Hematopoietic multipotent progenitor cell treated with erythropoietin and hydrocortisone succinate and interleukin-3 and kit ligand, for 17 days (in vitro differentiated cells): ENCODE data around the gene AEBP1.

Source experiments
- DNase-seq: peaks from one replicate; pipeline ENCODE4 v3.0.0-alpha.2; 2015; ENCODE audit warnings: low spot score

Gene AEBP1

GRCh38 chr7:44104860-44105771 is 971 bp downstream of the AEBP1 start:
- no peak for DNase-seq

GRCh38 chr7:44105832-44106231 is 1.7 kb downstream of the AEBP1 start:
- DNase-seq = no peak

DNA sequence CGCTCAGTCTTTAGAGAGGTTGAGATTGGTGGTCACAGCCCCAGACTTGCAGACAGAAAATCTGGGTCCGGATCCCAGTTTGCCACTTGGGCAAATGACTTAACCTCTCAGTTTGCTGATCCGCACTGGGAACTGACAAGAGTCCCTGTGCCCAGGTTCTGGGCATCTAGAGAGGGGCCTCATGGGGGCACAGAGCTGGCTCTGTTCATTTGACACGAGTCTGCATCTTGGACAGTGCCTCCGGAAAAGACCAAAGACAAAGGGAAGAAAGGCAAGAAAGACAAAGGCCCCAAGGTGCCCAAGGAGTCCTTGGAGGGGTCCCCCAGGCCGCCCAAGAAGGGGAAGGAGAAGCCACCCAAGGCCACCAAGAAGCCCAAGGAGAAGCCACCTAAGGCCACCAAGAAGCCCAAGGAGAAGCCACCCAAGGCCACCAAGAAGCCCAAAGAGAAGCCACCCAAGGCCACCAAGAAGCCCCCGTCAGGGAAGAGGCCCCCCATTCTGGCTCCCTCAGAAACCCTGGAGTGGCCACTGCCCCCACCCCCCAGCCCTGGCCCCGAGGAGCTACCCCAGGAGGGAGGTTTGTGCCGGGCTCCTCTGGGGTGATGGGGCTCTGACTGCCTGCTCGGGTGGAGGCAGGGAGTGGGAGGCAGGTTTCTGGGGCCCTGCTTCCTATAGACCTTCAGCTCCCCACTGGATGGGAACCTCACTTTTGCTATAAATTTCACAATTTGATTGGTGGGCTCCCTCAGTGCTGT is 2.3 kb downstream of the AEBP1 start:
- no peak for DNase-seq

- no peak for DNase-seq
These were observed 3.2 kb downstream of the AEBP1 start for GRCh38 chr7:44107116-44107960.

- DNase-seq = no peak
These were observed 4.0 kb downstream of the AEBP1 start for GRCh38 chr7:44107961-44108767.

DNA sequence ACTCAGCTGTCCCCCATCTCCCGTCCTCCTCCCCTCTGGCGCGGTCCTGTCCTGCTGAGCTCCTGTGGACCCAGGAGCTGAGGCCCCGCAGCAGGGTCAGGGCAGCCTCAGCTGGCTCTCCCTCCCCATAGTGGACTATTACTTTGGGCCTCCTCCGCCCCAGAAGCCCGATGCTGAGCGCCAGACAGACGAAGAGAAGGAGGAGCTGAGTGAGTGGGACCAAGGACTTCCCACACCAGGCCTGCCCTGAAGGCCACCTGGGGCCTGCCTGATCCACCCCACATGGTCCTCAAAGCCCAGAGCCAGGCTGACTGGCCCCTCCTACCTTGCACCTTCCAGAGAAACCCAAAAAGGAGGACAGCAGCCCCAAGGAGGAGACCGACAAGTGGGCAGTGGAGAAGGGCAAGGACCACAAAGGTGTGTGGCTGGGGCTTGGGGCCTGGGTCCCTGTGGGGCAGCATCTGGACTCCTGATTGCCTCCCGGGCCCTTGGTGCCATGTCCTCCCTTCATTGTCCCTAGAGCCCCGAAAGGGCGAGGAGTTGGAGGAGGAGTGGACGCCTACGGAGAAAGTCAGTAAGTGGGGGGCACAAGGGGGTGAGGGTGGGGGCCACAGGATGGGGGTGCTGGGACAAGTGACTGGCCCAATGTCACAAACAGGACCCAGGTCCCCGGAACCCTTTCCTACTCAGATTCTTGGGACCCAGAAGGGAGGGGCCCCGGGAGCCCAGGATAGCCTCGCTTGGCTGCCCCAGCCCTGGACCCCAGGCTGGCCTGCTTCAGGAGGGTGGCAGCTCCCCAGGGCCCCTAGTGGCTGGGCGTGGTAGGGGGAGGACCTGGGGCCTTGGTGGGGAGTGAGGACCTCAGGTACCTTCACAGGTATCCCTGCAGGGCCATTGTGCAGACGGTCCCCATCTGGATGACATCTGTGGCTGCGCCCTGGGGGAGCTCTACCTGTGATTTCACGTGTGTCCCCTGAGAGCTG is 4.9 kb downstream of the AEBP1 start:
- DNase-seq = no peak

DNA sequence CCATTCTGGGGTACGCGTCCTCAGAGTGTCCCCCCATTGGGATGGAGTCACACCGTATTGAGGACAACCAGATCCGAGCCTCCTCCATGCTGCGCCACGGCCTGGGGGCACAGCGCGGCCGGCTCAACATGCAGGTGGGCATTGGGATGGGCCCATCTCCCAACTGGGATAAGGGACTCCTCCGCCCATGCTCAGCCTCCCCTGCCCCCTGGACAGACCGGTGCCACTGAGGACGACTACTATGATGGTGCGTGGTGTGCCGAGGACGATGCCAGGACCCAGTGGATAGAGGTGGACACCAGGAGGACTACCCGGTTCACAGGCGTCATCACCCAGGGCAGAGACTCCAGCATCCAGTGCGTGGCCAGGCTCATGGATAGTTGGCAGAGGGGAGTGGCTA is 5.8 kb downstream of the AEBP1 start:
- no peak for DNase-seq

DNA sequence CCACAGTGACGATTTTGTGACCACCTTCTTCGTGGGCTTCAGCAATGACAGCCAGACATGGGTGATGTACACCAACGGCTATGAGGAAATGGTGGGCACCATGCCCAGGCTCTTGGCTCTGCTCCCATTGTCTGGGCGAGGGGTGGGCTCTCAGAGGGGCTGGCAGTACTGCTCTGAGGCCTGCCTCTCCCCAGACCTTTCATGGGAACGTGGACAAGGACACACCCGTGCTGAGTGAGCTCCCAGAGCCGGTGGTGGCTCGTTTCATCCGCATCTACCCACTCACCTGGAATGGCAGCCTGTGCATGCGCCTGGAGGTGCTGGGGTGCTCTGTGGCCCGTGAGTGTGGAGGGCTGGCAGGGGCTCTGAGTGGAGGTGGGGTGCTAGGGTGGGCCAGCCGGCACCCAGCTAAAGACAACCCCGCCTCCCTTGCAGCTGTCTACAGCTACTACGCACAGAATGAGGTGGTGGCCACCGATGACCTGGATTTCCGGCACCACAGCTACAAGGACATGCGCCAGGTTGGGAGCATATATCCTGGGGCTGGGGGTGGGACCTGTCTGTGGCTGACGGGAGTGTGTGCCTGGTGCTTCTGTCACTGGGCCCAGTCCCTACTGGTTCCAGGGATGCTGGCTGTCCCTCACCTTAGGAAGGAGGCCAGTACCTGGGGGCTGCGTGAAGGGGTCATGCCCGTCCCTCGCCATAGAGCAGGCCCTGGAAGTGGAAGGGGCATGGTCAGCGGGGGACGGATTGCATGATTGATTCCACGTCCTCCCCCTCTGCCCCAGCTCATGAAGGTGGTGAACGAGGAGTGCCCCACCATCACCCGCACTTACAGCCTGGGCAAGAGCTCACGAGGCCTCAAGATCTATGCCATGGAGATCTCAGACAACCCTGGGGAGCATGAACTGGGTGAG is 6.8 kb downstream of the AEBP1 start:
- no peak for DNase-seq

- no peak for DNase-seq
These were observed 7.6 kb downstream of the AEBP1 start for GRCh38 chr7:44111761-44112160.

DNA sequence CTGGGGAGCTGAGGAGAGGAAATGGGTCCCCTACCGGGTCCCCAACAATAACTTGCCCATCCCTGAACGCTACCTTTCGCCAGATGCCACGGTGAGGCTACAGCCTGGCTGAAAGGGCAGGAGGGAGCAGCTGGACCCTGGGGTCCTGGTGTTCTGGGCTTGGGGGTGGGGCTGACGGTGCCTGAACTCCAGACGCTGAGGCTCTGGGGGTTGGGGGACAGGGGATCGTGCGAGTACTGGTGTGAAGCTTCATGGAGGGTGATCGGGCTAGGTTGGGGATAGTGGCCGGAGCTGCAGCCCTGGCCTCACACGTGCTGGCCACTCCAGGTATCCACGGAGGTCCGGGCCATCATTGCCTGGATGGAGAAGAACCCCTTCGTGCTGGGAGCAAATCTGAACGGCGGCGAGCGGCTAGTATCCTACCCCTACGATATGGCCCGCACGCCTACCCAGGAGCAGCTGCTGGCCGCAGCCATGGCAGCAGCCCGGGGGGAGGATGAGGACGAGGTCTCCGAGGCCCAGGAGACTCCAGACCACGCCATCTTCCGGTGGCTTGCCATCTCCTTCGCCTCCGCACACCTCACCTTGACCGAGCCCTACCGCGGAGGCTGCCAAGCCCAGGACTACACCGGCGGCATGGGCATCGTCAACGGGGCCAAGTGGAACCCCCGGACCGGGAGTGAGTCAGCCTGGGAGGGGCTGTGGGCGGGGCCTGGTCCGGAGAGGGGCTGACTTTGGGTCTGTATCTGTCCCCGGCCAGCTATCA is 8.3 kb downstream of the AEBP1 start:
- DNase-seq = no peak

GRCh38 chr7:44112997-44113763 is 9.0 kb downstream of the AEBP1 start:
- DNase-seq = no peak

DNA sequence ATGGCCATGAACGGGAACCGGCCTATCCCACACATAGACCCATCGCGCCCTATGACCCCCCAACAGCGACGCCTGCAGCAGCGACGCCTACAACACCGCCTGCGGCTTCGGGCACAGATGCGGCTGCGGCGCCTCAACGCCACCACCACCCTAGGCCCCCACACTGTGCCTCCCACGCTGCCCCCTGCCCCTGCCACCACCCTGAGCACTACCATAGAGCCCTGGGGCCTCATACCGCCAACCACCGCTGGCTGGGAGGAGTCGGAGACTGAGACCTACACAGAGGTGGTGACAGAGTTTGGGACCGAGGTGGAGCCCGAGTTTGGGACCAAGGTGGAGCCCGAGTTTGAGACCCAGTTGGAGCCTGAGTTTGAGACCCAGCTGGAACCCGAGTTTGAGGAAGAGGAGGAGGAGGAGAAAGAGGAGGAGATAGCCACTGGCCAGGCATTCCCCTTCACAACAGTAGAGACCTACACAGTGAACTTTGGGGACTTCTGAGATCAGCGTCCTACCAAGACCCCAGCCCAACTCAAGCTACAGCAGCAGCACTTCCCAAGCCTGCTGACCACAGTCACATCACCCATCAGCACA is 9.7 kb downstream of the AEBP1 start:
- DNase-seq = no peak

DNA sequence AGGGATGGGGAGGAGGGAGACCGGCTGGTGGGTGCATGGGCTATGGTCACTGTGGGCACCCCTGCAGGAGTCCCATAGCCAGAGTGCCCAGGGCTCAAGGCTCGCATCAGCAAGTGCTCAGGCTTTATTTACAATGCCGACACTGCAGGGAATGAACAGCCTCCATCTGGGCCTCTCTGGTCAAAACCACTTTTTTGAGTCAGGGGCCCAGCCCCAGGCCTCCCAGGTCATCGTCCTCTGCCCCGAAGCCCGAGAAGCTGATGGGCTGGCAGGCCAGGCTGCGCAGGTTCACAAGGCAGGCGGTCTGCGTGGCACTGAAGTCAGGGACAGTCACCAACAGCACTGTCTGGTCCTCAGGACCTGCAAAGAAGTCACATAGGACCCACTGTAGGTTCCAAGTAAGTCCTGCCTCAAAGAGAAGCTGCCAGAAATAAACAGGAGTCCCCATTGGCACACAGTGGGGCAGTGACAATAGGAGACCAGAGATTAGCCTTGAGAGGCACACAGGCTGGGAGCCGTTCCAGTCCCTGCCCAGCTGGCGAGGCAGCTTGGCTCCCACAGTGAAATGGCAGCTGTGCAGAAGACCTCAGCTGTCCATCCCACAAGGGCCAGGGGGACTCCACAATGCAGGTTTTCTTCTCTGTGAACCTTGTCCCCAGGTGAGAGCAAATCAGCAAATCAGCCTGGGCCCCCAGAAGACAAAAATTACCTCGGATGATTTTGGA is 10.6 kb downstream of the AEBP1 start:
- no peak for DNase-seq

GRCh38 chr7:44116087-44116788 is 12.1 kb downstream of the AEBP1 start:
- no peak for DNase-seq

- no peak for DNase-seq
These were observed 12.9 kb downstream of the AEBP1 start for GRCh38 chr7:44116789-44117666.
